NCI-H1436 treated with DMSO at 0.1 percent for 48 hours (cell line): ENCODE measurements around the gene MYO3A.

Experiments used
- DNase-seq: peaks from one replicate; lab custom pipeline; 2025; lab: John Stamatoyannopoulos, UW

The MYO3A gene

DNA sequence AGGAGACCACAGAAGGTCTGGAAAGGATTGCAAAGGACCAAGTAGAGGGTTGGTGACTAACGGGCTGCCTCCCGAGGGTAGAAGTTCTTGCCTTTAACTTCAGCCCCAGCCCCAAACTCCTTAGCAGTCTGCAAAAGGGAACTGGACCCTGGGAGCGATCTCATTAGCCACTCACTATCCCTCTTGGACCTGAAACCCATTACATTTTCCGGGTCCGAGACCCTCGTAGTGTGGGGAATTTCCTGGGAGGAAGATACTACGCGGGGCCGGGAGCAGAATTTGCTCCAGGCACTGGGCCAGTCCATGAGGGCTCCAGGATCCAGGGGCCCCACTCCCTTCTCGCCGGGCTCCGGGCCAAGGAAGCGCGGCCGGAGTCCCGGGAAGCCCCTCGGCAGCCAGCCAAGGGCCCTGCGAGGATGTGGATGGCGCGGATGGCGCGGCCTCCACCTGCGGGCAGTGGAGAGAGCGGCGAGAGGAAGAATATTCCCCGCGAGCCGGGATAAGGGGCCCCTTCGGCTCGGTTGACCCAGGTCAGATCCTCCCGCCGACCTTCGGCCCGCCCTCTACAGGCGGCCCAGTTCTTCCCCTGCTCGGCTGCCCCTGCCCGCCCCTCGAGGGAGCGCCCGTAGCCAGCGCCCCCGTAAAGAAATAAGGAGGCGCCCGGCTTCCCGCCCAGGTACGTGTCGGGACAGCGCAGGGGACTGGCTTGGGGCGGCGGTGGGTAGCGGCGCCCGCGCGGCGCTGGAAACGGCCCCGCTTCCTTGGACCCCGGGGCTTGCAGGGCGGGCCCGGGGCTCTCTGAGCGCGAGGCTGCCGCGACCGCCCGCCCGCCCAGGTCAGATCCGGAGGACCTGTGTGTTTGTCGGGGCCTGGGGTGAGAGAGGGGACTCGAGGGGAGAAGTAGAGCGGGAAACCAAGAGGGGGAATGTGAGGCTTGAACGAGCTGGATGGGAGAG is at the start of gene MYO3A:
MYO3A (plus strand) TSS at position 577 of the 956 bp plus-strand sequence. CDS start 17,882 bp downstream, outside the sequence.
- no peak for DNase-seq

GRCh38 chr10:25888627-25889026 is 45.4 kb upstream of the MYO3A start:
- DNase-seq, result no peak

DNA sequence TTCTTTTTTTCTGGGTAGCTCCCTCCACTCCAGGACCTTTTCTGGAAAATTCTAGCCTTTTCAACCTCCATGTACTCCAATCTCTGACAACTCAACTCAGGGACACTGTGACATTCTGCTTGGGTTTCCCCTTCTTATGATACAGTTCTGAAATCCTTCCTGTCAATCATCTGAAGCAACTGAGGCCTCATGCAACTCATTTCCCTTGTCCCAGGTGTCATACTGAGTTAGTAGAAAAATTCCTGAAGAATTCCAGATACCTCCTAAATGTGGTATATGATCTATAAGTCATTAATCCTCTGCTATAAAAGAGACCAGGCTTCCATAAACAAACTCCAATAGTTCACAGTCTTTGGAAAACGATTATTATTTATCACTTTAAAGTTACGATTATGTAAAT is 43.0 kb upstream of the MYO3A start:
- DNase-seq, result no peak

DNA sequence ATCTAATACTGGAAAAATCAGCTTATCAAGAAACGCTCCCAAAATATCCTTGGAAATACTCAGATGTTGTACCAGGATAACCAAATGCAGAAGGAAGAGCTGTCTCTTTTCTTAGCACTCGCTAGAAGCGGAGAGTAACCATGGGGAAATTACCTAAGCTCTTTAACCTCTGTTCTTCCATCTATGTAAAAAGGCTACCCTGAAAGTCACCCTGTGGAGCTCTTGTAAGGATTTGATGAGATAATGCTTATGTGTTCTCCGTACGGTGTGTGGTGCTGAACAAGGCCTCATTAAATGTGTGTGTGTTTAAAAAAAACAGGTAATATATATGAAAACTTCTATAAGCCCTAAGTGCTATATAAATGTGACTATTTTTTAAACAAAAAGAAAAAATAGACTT is 38.2 kb upstream of the MYO3A start:
- DNase-seq, result no peak

GRCh38 chr10:25896421-25896820 is 37.6 kb upstream of the MYO3A start:
- no peak for DNase-seq

- no peak for DNase-seq
These were observed 34.7 kb upstream of the MYO3A start for GRCh38 chr10:25899304-25899703.

GRCh38 chr10:25901199-25901598 is 32.8 kb upstream of the MYO3A start:
- no peak for DNase-seq

DNA sequence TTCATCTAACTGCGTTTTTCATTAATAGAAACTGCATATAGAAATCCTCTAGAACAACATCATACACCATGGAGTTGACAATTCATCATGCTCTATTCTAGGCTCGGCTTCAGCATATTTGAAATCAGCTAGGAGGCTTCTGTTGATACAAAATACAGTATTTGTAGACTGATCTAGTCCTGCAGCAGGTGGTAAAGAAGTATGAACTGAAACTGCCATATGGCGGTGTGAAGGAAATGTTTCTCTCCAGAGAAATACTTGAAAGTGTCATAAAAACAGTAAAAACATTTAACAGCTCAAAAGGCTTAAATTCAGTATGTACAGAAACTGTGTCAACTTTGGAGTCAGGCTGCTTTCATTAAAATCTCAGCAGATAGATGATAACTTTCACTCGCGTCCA is 32.0 kb upstream of the MYO3A start:
- no peak for DNase-seq

DNA sequence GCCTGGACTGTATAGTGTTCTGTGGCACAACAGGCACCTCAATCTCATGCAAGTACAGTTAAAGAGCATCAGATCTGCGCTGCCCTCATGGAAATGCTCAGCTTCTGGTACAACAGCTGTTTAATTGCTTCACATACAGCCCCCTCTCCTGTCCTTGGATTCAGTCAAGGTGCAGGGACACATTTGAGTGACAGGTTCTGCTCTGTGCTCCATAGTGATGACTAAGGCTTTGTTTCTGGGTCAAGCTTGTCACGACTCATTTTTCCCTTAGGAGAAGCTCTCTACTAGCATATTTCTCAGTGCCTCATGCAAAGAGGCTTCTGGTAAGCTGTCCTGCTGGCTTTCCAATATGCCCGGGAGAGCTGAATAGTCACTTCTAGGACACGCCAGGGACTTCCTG is 26.8 kb upstream of the MYO3A start:
- no peak for DNase-seq

- DNase-seq, result no peak
These were observed 21.2 kb upstream of the MYO3A start for GRCh38 chr10:25912866-25913265.

GRCh38 chr10:25914776-25915175 is 19.3 kb upstream of the MYO3A start:
- no peak for DNase-seq

DNA sequence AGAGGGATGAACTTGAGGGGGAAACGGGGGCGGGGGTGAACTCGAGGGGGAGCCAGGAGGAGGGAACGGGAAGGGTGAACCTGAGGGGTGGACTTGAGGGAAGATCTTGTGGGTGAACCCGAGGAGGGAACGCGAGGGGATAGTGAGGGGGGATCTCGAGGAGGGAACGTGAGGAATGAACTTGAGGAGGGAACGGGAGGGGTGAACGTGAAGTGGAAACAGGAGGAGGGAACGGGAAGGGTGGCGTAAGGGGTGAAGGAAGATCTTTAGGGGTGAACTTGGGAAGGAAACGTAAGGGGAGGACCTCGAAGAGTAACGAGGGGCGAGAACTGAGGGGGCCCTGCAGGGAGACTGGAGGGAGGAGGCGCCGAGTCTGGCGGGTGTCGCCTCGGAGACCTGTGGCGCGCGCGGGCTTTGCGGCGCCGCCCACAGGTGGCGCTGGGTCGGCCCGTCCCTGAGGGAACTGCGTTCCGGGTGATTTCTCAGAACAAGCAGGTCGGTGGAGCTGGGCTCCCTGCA is 651 bp downstream of the MYO3A start:
- DNase-seq, result no peak

- DNase-seq, result no peak
These were observed 4.4 kb downstream of the MYO3A start for GRCh38 chr10:25938405-25938804.

GRCh38 chr10:25944771-25945170 is 10.7 kb downstream of the MYO3A start:
- no peak for DNase-seq

DNA sequence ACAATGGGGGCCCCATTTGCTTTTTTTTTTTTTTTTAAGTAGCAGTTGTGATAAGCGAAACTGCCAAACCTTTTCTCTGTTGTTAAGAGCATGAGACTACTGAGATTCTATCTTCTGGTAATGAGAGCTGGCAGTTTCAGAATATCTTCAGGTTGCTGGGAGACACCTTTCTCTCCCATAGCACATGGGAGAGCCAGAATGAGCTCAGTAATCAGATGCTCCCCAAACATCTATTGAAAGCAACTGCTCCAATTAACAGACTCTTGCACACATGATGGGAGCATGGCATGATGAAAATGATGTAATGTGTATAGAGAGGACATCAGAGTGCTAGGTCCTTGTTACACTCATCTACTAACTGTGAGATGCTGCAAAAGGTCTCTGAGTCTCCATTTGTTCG is 18.8 kb downstream of the MYO3A start:
- peak; percentile 99 for DNase-seq

GRCh38 chr10:25954851-25955250 is 20.8 kb downstream of the MYO3A start:
- DNase-seq, result no peak

GRCh38 chr10:25959540-25960232 is 25.7 kb downstream of the MYO3A start:
- DNase-seq, result no peak

GRCh38 chr10:25965584-25965983 is 31.6 kb downstream of the MYO3A start:
- DNase-seq, result no peak

DNA sequence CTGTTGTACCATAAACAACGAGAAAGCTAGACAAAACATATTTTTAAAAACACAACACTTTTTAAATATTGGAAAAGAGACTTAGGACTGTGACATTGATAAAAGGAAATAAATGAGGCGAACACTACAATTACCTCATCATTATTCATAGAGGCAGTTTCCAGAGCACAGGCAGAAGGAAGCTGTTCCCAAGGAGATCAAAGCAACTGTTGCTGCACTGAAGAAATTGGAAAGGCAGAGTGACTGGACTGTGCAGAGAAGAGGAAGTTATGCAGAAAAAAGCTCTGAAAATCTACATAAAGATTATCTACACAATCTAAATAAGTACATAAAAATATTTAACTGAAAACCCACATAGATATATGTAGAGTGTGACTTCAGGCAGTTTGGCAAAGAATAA is 32.8 kb downstream of the MYO3A start:
- no peak for DNase-seq

DNA sequence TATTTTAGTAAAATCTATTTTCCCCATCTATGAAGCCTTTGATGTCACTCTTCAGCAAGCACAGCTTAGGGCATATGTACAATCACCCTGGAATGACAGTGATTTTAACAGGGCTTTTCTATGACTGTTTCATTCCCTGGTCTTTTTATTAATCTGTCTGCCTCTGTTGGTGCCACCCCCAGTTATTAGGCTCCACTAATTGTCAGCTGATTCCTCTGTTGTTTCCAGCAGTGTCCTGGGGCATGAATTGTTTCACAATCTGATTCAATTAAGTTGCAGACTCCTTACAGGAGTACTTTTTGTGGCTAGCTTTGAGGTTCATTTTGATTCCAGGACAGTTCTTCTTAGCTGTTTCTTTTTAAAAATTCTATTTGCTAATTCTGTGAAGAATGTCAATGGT is 38.6 kb downstream of the MYO3A start:
- DNase-seq, result no peak

GRCh38 chr10:25974897-25975459 is 40.9 kb downstream of the MYO3A start:
- no peak for DNase-seq

GRCh38 chr10:25978771-25979170 is 44.7 kb downstream of the MYO3A start:
- DNase-seq, result no peak

- no peak for DNase-seq
These were observed 48.1 kb downstream of the MYO3A start for GRCh38 chr10:25982107-25982506.
